Stimulated activated CD4-positive, alpha-beta T cell treated with anti-CD3 and anti-CD28 coated beads, Interleukin-4, amount 100 ng/mL, for 1 hour (primary cell): Measurements from ENCODE around the gene ZCCHC14.
A peak's percentile ranks its signal among the peaks of the same experiment; 100 is the strongest.

ENCODE experiments used
- DNase-seq: peaks from one replicate; pipeline ENCODE4 v3.0.0-alpha.2; 2020

Gene ZCCHC14

GRCh38 chr16:87423429-87423828 lies 69.4 kb downstream of the ZCCHC14 start:
- DNase-seq: no peak

- no peak for DNase-seq
Observed at GRCh38 chr16:87422106-87422505, 70.7 kb downstream of the ZCCHC14 start.

- DNase-seq: no peak
Observed at GRCh38 chr16:87421003-87421912, 71.6 kb downstream of the ZCCHC14 start.

- DNase-seq: no peak
Observed at GRCh38 chr16:87420026-87421002, 72.5 kb downstream of the ZCCHC14 start.

GRCh38 chr16:87418644-87419043 lies 74.2 kb downstream of the ZCCHC14 start:
- DNase-seq: no peak

GRCh38 chr16:87418216-87418615 lies 74.6 kb downstream of the ZCCHC14 start:
- no peak for DNase-seq

- DNase-seq: no peak
Observed at GRCh38 chr16:87417528-87417910, 75.3 kb downstream of the ZCCHC14 start.

GRCh38 chr16:87416826-87417527 lies 75.8 kb downstream of the ZCCHC14 start:
- DNase-seq: peak; percentile 50

GRCh38 chr16:87415441-87415840 lies 77.4 kb downstream of the ZCCHC14 start:
- DNase-seq: no peak

GRCh38 chr16:87414251-87414680 lies 78.6 kb downstream of the ZCCHC14 start:
- DNase-seq: no peak

GRCh38 chr16:87412996-87413421 lies 79.8 kb downstream of the ZCCHC14 start:
- DNase-seq: no peak

GRCh38 chr16:87412371-87412995 lies 80.3 kb downstream of the ZCCHC14 start:
- no peak for DNase-seq

- no peak for DNase-seq
Observed at GRCh38 chr16:87411375-87412271, 81.2 kb downstream of the ZCCHC14 start.

GRCh38 chr16:87410968-87411367 lies 81.9 kb downstream of the ZCCHC14 start:
- no peak for DNase-seq

- DNase-seq: no peak
Observed at GRCh38 chr16:87410530-87410929, 82.3 kb downstream of the ZCCHC14 start.

- no peak for DNase-seq
Observed at GRCh38 chr16:87409781-87410180, 83.0 kb downstream of the ZCCHC14 start.

- no peak for DNase-seq
Observed at GRCh38 chr16:87409153-87409552, 83.7 kb downstream of the ZCCHC14 start.

- DNase-seq: no peak
Observed at GRCh38 chr16:87407511-87408112, 85.2 kb downstream of the ZCCHC14 start.

- DNase-seq: no peak
Observed at GRCh38 chr16:87406495-87407088, 86.2 kb downstream of the ZCCHC14 start.
